Measurements from ENCODE around the gene TRAF6. TPM values are rescaled to one million over a fixed set of nuclear protein-coding genes. Genes with fewer than 3 reads are reported as not detected.
A peak's percentile ranks its signal among the peaks of the same experiment; 100 is the strongest.

Gene TRAF6
- total RNA-seq, 4 donors from 2014 or later, result 9.8 to 14.4 (median 11.3) TPM

GRCh38 chr11:36492724-36493304 is 17.3 kb downstream of the TRAF6 start:
- Histone ChIP-seq H3K27ac (no peak overlapping the region), H3K36me3 (peaks cover 0 to 87% of the 10 kb centered on the region in 2 donors), H3K27me3 (no peaks in the 10 kb centered on the region), H3K9me3 (no peaks in the 10 kb centered on the region), H3K4me3 (no peak overlapping the region), H3K4me1 (peaks cover 2 to 8% of the 10 kb centered on the region in 2 donors)
- no peak for DNase-seq
- ATAC-seq, result peak in 1 of 2 donors; percentile 58
- in situ Hi-C loops (cut with MboI; ENCODE audit: low sequenced_read_pairs in 4 of 4), result loop anchor here in 3 of 4 donors (5.0 to 25.0 kb wide), 4 partner anchors 196 to 881 kb away; partner anchors contain the start of genes FJX1 (in 3 of the 3), PRR5L (in 3 of the 3) and COMMD9 (in 2 of the 3)
- intact Hi-C loops (cut with DNase I; ENCODE audit: low total_unique reads), result loop anchor here (2.0 to 5.0 kb wide), 2 partner anchors 204 to 876 kb away; partner anchors contain the start of genes COMMD9 and FJX1
- TF ChIP-seq POLR2A (IDR thresholded peaks at IDR 0.05), result no peak
- TF ChIP-seq CTCF (IDR thresholded peaks at IDR 0.05 in 4 of 5, conservative IDR thresholded peaks at IDR 0.05 in 1 of 5), result peak; percentile 37 to 79 (median 58)

GRCh38 chr11:36490026-36490806 is 19.9 kb downstream of the TRAF6 start:
- no peak overlapping the region for H3K4me3 ChIP-seq
- no peak for ATAC-seq

GRCh38 chr11:36488096-36488495 is 22.0 kb downstream of the TRAF6 start:
- TF ChIP-seq CTCF (IDR thresholded peaks at IDR 0.05 in 4 of 5, conservative IDR thresholded peaks at IDR 0.05 in 1 of 5), result no peak
- no peak for TF ChIP-seq POLR2A (IDR thresholded peaks at IDR 0.05)
- DNase-seq (no peak), ATAC-seq (no peak)
- no peaks in the 10 kb centered on the region for H3K9me3 ChIP-seq
- intact Hi-C loops (cut with DNase I; ENCODE audit: low total_unique reads) (no loop called here), in situ Hi-C loops (cut with MboI; ENCODE audit: low sequenced_read_pairs in 4 of 4) (loop anchor here in 3 of 4 donors (25.0 kb wide), 3 partner anchors 201 to 876 kb away; partner anchors contain the start of genes FJX1 (in 3 of the 3), COMMD9 (in 2 of the 3) and PRR5L (in 2 of the 3))
- H3K4me1 ChIP-seq, result peaks cover 11 to 20% of the 10 kb centered on the region in 2 donors
- peak overlapping the region in 3 of 4 donors; percentile 16 to 54 (median 22) for H3K27ac ChIP-seq
- H3K4me3 ChIP-seq, result no peak overlapping the region
- no peaks in the 10 kb centered on the region for H3K27me3 ChIP-seq
- peaks cover 0 to 60% of the 10 kb centered on the region in 2 donors for H3K36me3 ChIP-seq

More at GRCh38 chr11:36490026-36490806, 19.9 kb downstream of the TRAF6 start:
- in situ Hi-C loops (cut with MboI; ENCODE audit: low sequenced_read_pairs in 4 of 4), result loop anchor here in 3 of 4 donors (5.0 to 25.0 kb wide), 4 partner anchors 193 to 878 kb away; partner anchors contain the start of genes FJX1 (in 3 of the 3), PRR5L (in 3 of the 3) and COMMD9 (in 2 of the 3)
- intact Hi-C loops (cut with DNase I; ENCODE audit: low total_unique reads), result loop anchor here (5.0 kb wide), 1 partner anchor 873 kb away; the partner anchor contains the start of gene FJX1
- peaks cover 11 to 18% of the 10 kb centered on the region in 2 donors for H3K4me1 ChIP-seq
- no peaks in the 10 kb centered on the region for H3K27me3 ChIP-seq
- H3K36me3 ChIP-seq, result peaks cover 0 to 74% of the 10 kb centered on the region in 2 donors
- no peak for TF ChIP-seq POLR2A (IDR thresholded peaks at IDR 0.05)
- TF ChIP-seq CTCF (IDR thresholded peaks at IDR 0.05 in 4 of 5, conservative IDR thresholded peaks at IDR 0.05 in 1 of 5), result no peak
- no peak for DNase-seq
- no peak overlapping the region for H3K27ac ChIP-seq
- H3K9me3 ChIP-seq, result no peaks in the 10 kb centered on the region

GRCh38 chr11:36487619-36488018 is 22.5 kb downstream of the TRAF6 start:
- in situ Hi-C loops (cut with MboI; ENCODE audit: low sequenced_read_pairs in 4 of 4), result loop anchor here in 3 of 4 donors (25.0 kb wide), 3 partner anchors 200 to 875 kb away; partner anchors contain the start of genes FJX1 (in 3 of the 3), COMMD9 (in 2 of the 3) and PRR5L (in 2 of the 3)

More at GRCh38 chr11:36487619-36488018, 22.5 kb downstream of the TRAF6 start:
- Histone ChIP-seq H3K9me3 (no peaks in the 10 kb centered on the region), H3K4me3 (no peak overlapping the region), H3K36me3 (peaks cover 0 to 56% of the 10 kb centered on the region in 2 donors), H3K27ac (peak overlapping the region in 3 of 4 donors; percentile 12 to 54 (median 16)), H3K27me3 (no peaks in the 10 kb centered on the region), H3K4me1 (peaks cover 11 to 20% of the 10 kb centered on the region in 2 donors)
- intact Hi-C loops (cut with DNase I; ENCODE audit: low total_unique reads), result no loop called here
- DNase-seq, result no peak
- no peak for ATAC-seq
- TF ChIP-seq CTCF (IDR thresholded peaks at IDR 0.05 in 4 of 5, conservative IDR thresholded peaks at IDR 0.05 in 1 of 5) (no peak), POLR2A (IDR thresholded peaks at IDR 0.05) (no peak)

Measured in gastrocnemius medialis (tissue), 4 donors.